HepG2 (cell line): ENCODE data around the gene FBXO39. TPM values are rescaled to one million over a fixed set of nuclear protein-coding genes. Genes with fewer than 3 reads are reported as not detected.

ENCODE experiments used
- FOXO4 ChIP-seq: sonication (generic); formaldehyde crosslinking; conservative IDR thresholded peaks from 2 replicates; pipeline ENCODE4 v1.8.1; 2023; ENCODE audit warnings: missing genetic modification reagents
- HNF4A ChIP-seq: sonication (generic); formaldehyde crosslinking; IDR thresholded peaks from 2 replicates; pipeline ENCODE4 v1.4.0; 2020; ENCODE audit warnings: missing genetic modification reagents
- JDP2 ChIP-seq: sonication (generic); formaldehyde crosslinking; IDR thresholded peaks from 2 replicates; pipeline ENCODE4 v1.8.1; 2022; ENCODE audit warnings: missing genetic modification reagents, borderline replicate concordance
- PHF21A ChIP-seq: sonication (generic); formaldehyde crosslinking; IDR thresholded peaks from 2 replicates; pipeline ENCODE4 v1.5.0; 2020; ENCODE audit warnings: mild to moderate bottlenecking, missing genetic modification reagents
- RNF2 ChIP-seq: fragments of 450-650 bp; conservative IDR thresholded peaks from 2 replicates; pipeline ENCODE4 v1.6.1; 2016; ENCODE audit warnings: low read depth
- SOX6 ChIP-seq, 2 experiments: fragments of 450-650 bp in 1 of 2; sonication (generic) in 1 of 2; formaldehyde crosslinking in 1 of 2; IDR thresholded peaks; 2 replicates each; pipeline versions ENCODE4 v1.4.0 to v1.6.1; 2017 to 2020; ENCODE audit warnings: antibody characterized with exemption in 1 of 2, mild to moderate bottlenecking in 1 of 2, missing genetic modification reagents in 1 of 2
- ZBTB10 ChIP-seq: sonication (generic); formaldehyde crosslinking; IDR thresholded peaks from 2 replicates; pipeline ENCODE4 v1.4.0; 2020; ENCODE audit warnings: missing genetic modification reagents, borderline replicate concordance
- ZBTB7A ChIP-seq: sonication (generic); formaldehyde crosslinking; IDR thresholded peaks from 2 replicates; pipeline ENCODE4 v1.8.0; 2022; ENCODE audit warnings: mild to moderate bottlenecking, missing genetic modification reagents
- ZNF160 ChIP-seq: sonication (generic); formaldehyde crosslinking; IDR thresholded peaks from 2 replicates; pipeline ENCODE4 v1.8.0; 2022; ENCODE audit warnings: mild to moderate bottlenecking, inconsistent platforms, missing genetic modification reagents
- ZNF367 ChIP-seq: sonication (generic); formaldehyde crosslinking; IDR thresholded peaks from 2 replicates; pipeline ENCODE4 v1.4.0; 2020; ENCODE audit warnings: missing genetic modification reagents, borderline replicate concordance
- ZNF691 ChIP-seq: sonication (generic); formaldehyde crosslinking; IDR thresholded peaks from 2 replicates; pipeline ENCODE4 v1.4.0; 2020; ENCODE audit warnings: missing genetic modification reagents, low read depth, mild to moderate bottlenecking, borderline replicate concordance
- ZNF773 ChIP-seq: sonication (generic); formaldehyde crosslinking; IDR thresholded peaks from 2 replicates; pipeline ENCODE4 v1.4.0; 2020; ENCODE audit warnings: missing genetic modification reagents, borderline replicate concordance
- polyA plus RNA-seq, 8 experiments: library from polyadenylated mRNA; depleted of rRNA in 3 of 8; stranded (reverse) in 7 of 8; unstranded in 1 of 8; fragments of >200 nt; fragmentation: Illumina TruSeq in 4 of 8; extraction: Trizol in 4 of 8; gene quantifications; 2 replicates each; pipeline versions ENCODE4 v1.2.1 to v1.2.3, GENCODE V29; 2011 to 2016; ENCODE audit warnings: low read depth in 4 of 8, missing spikeins in 1 of 8, mixed read lengths in 1 of 8; ENCODE audit not compliant: insufficient read depth in 1 of 8
- total RNA-seq, 5 experiments: library from RNA; depleted of rRNA; stranded (reverse); fragments of >200 nt; fragmentation: Illumina TruSeq; extraction: Trizol; gene quantifications; 2 replicates each; pipeline ENCODE4 v1.2.3, GENCODE V29; 2016; ENCODE audit warnings: low read depth in 1 of 5
- TF ChIP-seq, protein P1 (sequence below): fragments of 450-650 bp; IDR thresholded peaks from 2 replicates; pipeline ENCODE4 v1.6.1; 2016
- TF ChIP-seq, protein P2 (sequence below): sonication (generic); formaldehyde crosslinking; IDR thresholded peaks from 2 replicates; pipeline ENCODE4 v1.5.0; 2020; ENCODE audit warnings: mild to moderate bottlenecking, missing genetic modification reagents
- TF ChIP-seq, protein P3 (sequence below): sonication (generic); formaldehyde crosslinking; IDR thresholded peaks from 2 replicates; pipeline ENCODE4 v1.4.0; 2020; ENCODE audit warnings: low read depth, missing genetic modification reagents

FBXO39 gene
- total and polyA plus RNA-seq, 2 of the 13 experiments (the other 11 are each of a cell fraction or from before 2014, with no cell fraction given), result 0.09 TPM; not detected in 1

GRCh38 chr17:6811510-6811909 is 35.5 kb downstream of the FBXO39 start (continued):
- TF ChIP-seq ZBTB10, result no peak
- 0 out of 2 replicates have a peak, but pooled peaks have one; percentile 40 for TF ChIP-seq ZBTB7A (CRISPR knock-in tag)
- TF ChIP-seq JDP2, result no peak
- TF ChIP-seq ZNF773 (CRISPR knock-in tag), result no peak
- TF ChIP-seq ZNF367 (CRISPR knock-in tag), result no peak
- TF ChIP-seq ZNF160 (CRISPR knock-in tag), result no peak
- TF ChIP-seq RNF2, result no peak
- 0 out of 2 replicates have a peak, but pooled peaks have one; percentile 36 for TF ChIP-seq FOXO4
- TF ChIP-seq, protein P1, sequence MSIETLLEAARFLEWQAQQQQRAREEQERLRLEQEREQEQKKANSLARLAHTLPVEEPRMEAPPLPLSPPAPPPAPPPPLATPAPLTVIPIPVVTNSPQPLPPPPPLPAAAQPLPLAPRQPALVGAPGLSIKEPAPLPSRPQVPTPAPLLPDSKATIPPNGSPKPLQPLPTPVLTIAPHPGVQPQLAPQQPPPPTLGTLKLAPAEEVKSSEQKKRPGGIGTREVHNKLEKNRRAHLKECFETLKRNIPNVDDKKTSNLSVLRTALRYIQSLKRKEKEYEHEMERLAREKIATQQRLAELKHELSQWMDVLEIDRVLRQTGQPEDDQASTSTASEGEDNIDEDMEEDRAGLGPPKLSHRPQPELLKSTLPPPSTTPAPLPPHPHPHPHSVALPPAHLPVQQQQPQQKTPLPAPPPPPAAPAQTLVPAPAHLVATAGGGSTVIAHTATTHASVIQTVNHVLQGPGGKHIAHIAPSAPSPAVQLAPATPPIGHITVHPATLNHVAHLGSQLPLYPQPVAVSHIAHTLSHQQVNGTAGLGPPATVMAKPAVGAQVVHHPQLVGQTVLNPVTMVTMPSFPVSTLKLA, result no peak
- TF ChIP-seq, protein P2, sequence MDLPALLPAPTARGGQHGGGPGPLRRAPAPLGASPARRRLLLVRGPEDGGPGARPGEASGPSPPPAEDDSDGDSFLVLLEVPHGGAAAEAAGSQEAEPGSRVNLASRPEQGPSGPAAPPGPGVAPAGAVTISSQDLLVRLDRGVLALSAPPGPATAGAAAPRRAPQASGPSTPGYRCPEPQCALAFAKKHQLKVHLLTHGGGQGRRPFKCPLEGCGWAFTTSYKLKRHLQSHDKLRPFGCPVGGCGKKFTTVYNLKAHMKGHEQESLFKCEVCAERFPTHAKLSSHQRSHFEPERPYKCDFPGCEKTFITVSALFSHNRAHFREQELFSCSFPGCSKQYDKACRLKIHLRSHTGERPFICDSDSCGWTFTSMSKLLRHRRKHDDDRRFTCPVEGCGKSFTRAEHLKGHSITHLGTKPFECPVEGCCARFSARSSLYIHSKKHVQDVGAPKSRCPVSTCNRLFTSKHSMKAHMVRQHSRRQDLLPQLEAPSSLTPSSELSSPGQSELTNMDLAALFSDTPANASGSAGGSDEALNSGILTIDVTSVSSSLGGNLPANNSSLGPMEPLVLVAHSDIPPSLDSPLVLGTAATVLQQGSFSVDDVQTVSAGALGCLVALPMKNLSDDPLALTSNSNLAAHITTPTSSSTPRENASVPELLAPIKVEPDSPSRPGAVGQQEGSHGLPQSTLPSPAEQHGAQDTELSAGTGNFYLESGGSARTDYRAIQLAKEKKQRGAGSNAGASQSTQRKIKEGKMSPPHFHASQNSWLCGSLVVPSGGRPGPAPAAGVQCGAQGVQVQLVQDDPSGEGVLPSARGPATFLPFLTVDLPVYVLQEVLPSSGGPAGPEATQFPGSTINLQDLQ (CRISPR knock-in tag), result no peak
- peak; percentile 85 for TF ChIP-seq HNF4A (CRISPR knock-in tag)
- TF ChIP-seq SOX6 (IDR thresholded peaks at IDR 0.05), result no peak
- no peak for TF ChIP-seq SOX6 (CRISPR knock-in tag; IDR thresholded peaks at IDR 0.05)
- no peak for TF ChIP-seq PHF21A
- TF ChIP-seq ZNF691 (CRISPR knock-in tag), result no peak
- TF ChIP-seq, protein P3, sequence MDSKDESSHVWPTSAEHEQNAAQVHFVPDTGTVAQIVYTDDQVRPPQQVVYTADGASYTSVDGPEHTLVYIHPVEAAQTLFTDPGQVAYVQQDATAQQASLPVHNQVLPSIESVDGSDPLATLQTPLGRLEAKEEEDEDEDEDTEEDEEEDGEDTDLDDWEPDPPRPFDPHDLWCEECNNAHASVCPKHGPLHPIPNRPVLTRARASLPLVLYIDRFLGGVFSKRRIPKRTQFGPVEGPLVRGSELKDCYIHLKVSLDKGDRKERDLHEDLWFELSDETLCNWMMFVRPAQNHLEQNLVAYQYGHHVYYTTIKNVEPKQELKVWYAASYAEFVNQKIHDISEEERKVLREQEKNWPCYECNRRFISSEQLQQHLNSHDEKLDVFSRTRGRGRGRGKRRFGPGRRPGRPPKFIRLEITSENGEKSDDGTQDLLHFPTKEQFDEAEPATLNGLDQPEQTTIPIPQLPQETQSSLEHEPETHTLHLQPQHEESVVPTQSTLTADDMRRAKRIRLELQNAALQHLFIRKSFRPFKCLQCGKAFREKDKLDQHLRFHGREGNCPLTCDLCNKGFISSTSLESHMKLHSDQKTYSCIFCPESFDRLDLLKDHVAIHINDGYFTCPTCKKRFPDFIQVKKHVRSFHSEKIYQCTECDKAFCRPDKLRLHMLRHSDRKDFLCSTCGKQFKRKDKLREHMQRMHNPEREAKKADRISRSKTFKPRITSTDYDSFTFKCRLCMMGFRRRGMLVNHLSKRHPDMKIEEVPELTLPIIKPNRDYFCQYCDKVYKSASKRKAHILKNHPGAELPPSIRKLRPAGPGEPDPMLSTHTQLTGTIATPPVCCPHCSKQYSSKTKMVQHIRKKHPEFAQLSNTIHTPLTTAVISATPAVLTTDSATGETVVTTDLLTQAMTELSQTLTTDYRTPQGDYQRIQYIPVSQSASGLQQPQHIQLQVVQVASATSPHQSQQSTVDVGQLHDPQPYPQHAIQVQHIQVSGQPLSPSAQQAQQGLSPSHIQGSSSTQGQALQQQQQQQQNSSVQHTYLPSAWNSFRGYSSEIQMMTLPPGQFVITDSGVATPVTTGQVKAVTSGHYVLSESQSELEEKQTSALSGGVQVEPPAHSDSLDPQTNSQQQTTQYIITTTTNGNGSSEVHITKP (CRISPR knock-in tag), result peak; percentile 81; the same call in 1 of the 2 replicates
